Smooth muscle cell (in vitro differentiated cells): ENCODE measurements around the gene RUBCN. TPM values are rescaled to one million over a fixed set of nuclear protein-coding genes. Genes with fewer than 3 reads are reported as not detected.

Experiments
- DNase-seq: peaks from one replicate; lab custom pipeline; 2025; ENCODE audit not compliant: unreplicated experiment; lab: John Stamatoyannopoulos, UW
- H2AFZ ChIP-seq: fragments of 200-600 bp; sonication (generic); 2 replicates; pipeline ENCODE4 v1.6.0; 2016; ENCODE audit warnings: antibody characterized with exemption, low read depth, mild to moderate bottlenecking
- H3F3A ChIP-seq: fragments of 200-600 bp; sonication (generic); 2 replicates; pipeline ENCODE4 v1.6.0; 2017; ENCODE audit warnings: antibody characterized with exemption, low read depth
- H3K27ac ChIP-seq: fragments of 200-600 bp; sonication (generic); 2 replicates; pipeline ENCODE4 v1.5.1; 2016; ENCODE audit warnings: low read depth, mild to moderate bottlenecking
- H3K27me3 ChIP-seq: fragments of 200-600 bp; sonication (generic); 2 replicates; pipeline ENCODE4 v1.6.1; 2016; ENCODE audit warnings: low read depth, mild to moderate bottlenecking
- H3K36me3 ChIP-seq: fragments of 200-600 bp; sonication (generic); 2 replicates; pipeline ENCODE4 v1.5.1; 2016; ENCODE audit warnings: low read depth
- H3K4me1 ChIP-seq: fragments of 200-600 bp; sonication (generic); 2 replicates; pipeline ENCODE4 v1.5.1; 2016; ENCODE audit warnings: low read depth
- H3K4me2 ChIP-seq: fragments of 200-600 bp; sonication (generic); 2 replicates; pipeline ENCODE4 v1.6.0; 2016; ENCODE audit warnings: mild to moderate bottlenecking
- H3K4me3 ChIP-seq: fragments of 200-600 bp; sonication (generic); 2 replicates; pipeline ENCODE4 v1.5.1; 2016; ENCODE audit warnings: mild to moderate bottlenecking
- H3K79me2 ChIP-seq: fragments of 200-600 bp; sonication (generic); 2 replicates; pipeline ENCODE4 v1.6.0; 2016; ENCODE audit warnings: low read depth, mild to moderate bottlenecking
- H3K9ac ChIP-seq: fragments of 200-600 bp; sonication (generic); 2 replicates; pipeline ENCODE4 v1.6.0; 2016; ENCODE audit warnings: low read depth
- H3K9me3 ChIP-seq: fragments of 200-600 bp; sonication (generic); replicated peaks from 2 replicates; pipeline ENCODE4 v1.5.1; 2016; ENCODE audit warnings: low read depth
- H4K20me1 ChIP-seq: fragments of 200-600 bp; sonication (generic); 2 replicates; pipeline ENCODE4 v1.6.0; 2016; ENCODE audit warnings: low read depth
- CTCF ChIP-seq: fragments of 200-600 bp; sonication (generic); IDR thresholded peaks from 2 replicates; pipeline ENCODE4 v1.5.1; 2017; ENCODE audit warnings: borderline replicate concordance, mild to moderate bottlenecking, antibody characterized with exemption; ENCODE audit not compliant: insufficient read depth, poor library complexity, severe bottlenecking
- WGBS: methylation state at CpG from one replicate; pipeline ENCODE4 v1.1.7; 2016; ENCODE audit warnings: low lambda C conversion rate; 5-methylcytosine and 5-hydroxymethylcytosine counted together
- polyA plus RNA-seq: library from polyadenylated mRNA; unstranded; fragments of >200 nt; fragmentation: Nextera tagmentation; extraction: Ambion mirVana; gene quantifications from 2 replicates; pipeline ENCODE4 v1.2.1, GENCODE V29; 2016
- total RNA-seq: library from RNA; depleted of rRNA; stranded (reverse); fragments of >200 nt; gene quantifications from 2 replicates; pipeline ENCODE4 v1.2.3, GENCODE V29; 2014

The RUBCN gene
- total and polyA plus RNA-seq, 2 experiments from 2014 or later = 7.5 to 8.3 TPM

DNA sequence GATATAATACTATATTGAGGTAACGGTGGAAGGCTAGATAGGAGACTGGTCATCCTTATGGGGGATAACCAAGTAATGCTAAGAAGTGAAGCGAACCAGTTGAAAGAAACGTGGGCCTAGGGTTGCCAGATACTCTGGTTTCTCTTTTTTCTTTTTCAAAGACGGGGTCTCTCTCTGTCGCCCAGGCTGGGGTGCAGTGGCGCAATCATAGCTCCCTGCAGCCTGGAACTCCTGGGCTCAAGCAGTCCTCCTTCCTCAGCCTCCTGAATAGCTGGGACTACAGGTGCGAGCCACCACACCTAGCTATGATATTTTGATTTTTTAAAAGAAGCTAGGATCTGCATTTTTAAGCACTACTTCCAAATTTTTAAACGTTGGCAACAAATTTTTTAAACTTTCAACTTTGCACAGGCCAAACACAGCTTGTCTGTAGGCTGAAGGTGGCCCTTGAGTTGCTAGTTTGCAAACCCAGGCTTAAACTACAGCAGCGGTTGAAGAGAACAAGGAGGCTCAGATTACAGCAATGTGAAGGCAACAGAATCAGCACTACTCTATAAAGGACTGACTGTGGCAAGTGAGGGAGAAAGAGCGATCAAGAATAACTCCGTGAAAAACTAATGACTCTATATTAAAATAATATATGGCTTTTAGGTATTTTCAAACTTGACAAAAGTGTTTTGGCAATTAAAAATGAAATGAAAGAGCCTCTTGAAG, 1.2 kb upstream of the RUBCN start:
- H3K4me3 ChIP-seq = peak overlapping the region; percentile 89
- H2AFZ ChIP-seq = peak overlapping the region; percentile 91
- peaks cover 6% of the 10 kb centered on the region for H3K4me1 ChIP-seq
- 69% methylated on average over 11 of the region's 11 CpGs for WGBS
- peak overlapping the region; percentile 85 for H3K4me2 ChIP-seq
- no peak for TF ChIP-seq CTCF
- peaks cover 22% of the 10 kb centered on the region for H3K79me2 ChIP-seq
- H3K27ac ChIP-seq = no peak overlapping the region
- peaks cover 10% of the 10 kb centered on the region for H3F3A ChIP-seq
- H4K20me1 ChIP-seq = no peaks in the 10 kb centered on the region
- DNase-seq = no peak
- H3K9me3 ChIP-seq = no peaks in the 10 kb centered on the region
- H3K9ac ChIP-seq = no peak overlapping the region
- no peaks in the 10 kb centered on the region for H3K27me3 ChIP-seq
- H3K36me3 ChIP-seq = no peaks in the 10 kb centered on the region

- no peak for DNase-seq
- Histone ChIP-seq H3K9me3 (no peaks in the 10 kb centered on the region), H3K4me3 (peak overlapping the region; percentile 89), H2AFZ (peak overlapping the region; percentile 91), H3K27ac (peak overlapping the region; percentile 50), H3F3A (peaks cover 10% of the 10 kb centered on the region), H3K4me2 (peak overlapping the region; percentile 85), H3K79me2 (peaks cover 28% of the 10 kb centered on the region), H3K4me1 (peaks cover 6% of the 10 kb centered on the region), H4K20me1 (no peaks in the 10 kb centered on the region), H3K36me3 (no peaks in the 10 kb centered on the region), H3K27me3 (no peaks in the 10 kb centered on the region), H3K9ac (peak overlapping the region; percentile 21)
- no peak for TF ChIP-seq CTCF
- under 1% methylated on average over 6 of the region's 6 CpGs for WGBS
These were observed 580 bp upstream of the RUBCN start for GRCh38 chr3:197737319-197737649.

- no peak for TF ChIP-seq CTCF
- Histone ChIP-seq H2AFZ (peak overlapping the region; percentile 72), H3K4me1 (peaks cover 6% of the 10 kb centered on the region), H3K27ac (peak overlapping the region; percentile 43), H3K27me3 (no peaks in the 10 kb centered on the region), H4K20me1 (no peaks in the 10 kb centered on the region), H3K36me3 (no peaks in the 10 kb centered on the region), H3F3A (peaks cover 10% of the 10 kb centered on the region), H3K4me2 (peak overlapping the region; percentile 83), H3K4me3 (peak overlapping the region; percentile 89), H3K9me3 (no peaks in the 10 kb centered on the region), H3K9ac (peak overlapping the region; percentile 72), H3K79me2 (peaks cover 28% of the 10 kb centered on the region)
- DNase-seq = no peak
- 3% methylated on average over 12 of the region's 17 CpGs for WGBS
These were observed 654 bp downstream of the RUBCN start for GRCh38 chr3:197736010-197736490.
